Measurements from ENCODE around the gene ADAM33.

The ADAM33 gene

DNA sequence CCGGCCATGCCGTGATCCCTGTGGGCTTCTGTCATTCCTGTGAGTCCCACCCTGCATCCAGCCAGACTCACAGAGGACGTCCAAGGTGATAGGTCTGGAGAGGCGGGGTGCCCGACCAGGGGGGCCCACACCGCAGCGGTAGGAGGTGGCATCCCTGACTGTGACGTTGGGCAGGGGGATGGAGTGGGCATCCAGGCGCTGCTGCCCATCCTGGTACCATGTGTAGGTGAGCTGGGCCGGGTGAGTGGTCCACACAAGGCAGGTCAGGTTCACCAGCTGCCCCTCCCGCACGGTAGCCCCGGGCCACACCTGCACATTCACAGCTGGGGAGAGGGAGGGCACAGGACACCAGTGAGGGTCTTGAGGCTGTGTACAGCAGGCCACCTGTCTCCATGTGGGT, 11.6 kb upstream of the ADAM33 start:
- TF ChIP-seq, protein P1, sequence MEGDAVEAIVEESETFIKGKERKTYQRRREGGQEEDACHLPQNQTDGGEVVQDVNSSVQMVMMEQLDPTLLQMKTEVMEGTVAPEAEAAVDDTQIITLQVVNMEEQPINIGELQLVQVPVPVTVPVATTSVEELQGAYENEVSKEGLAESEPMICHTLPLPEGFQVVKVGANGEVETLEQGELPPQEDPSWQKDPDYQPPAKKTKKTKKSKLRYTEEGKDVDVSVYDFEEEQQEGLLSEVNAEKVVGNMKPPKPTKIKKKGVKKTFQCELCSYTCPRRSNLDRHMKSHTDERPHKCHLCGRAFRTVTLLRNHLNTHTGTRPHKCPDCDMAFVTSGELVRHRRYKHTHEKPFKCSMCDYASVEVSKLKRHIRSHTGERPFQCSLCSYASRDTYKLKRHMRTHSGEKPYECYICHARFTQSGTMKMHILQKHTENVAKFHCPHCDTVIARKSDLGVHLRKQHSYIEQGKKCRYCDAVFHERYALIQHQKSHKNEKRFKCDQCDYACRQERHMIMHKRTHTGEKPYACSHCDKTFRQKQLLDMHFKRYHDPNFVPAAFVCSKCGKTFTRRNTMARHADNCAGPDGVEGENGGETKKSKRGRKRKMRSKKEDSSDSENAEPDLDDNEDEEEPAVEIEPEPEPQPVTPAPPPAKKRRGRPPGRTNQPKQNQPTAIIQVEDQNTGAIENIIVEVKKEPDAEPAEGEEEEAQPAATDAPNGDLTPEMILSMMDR (conservative IDR thresholded peaks at IDR 0.05; ENCODE audit: low read length) = no peak
- no peak for TF ChIP-seq EZH2phosphoT487 (IDR thresholded peaks at IDR 0.05; ENCODE audit: borderline replicate concordance)
- Histone ChIP-seq H3K4me2 (ENCODE audit: low read depth, low read length, poor library complexity, severe bottlenecking) (no peak overlapping the region), H4K20me1 (ENCODE audit: insufficient read depth, low read length, poor library complexity, severe bottlenecking) (no peaks in the 10 kb centered on the region)

DNA sequence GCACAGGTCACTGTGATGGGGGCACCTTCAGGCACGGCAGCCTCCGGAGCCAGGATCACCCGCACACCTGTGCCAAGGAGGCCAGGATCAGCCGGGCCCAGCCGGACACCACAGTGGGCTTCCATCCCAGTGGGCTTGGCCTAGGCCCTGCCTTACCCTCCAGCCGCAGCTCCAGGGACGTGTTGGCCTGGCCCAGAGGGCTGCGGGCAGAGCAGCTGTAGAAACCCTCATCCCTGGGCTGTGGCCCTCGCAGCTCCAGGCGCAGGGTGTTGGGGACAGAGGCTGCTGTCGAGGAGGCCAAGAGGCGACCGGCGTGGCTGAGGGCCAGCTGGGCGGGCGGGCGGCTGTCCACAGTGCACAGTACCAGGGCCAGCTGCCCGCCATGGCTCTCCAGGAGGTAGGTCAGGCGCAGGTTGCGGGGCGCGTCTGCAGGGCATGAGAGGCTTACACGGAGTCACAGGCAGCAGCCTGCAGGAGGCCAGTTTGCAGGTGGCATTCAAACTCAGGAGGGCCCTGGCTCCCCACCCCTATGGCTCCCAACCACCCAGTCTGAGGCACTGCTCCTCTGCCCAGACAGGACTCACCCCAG, 11.0 kb upstream of the ADAM33 start:
- no peaks in the 10 kb centered on the region for H3K36me3 ChIP-seq (ENCODE audit: insufficient read depth, low read length)
- H3K4me3 ChIP-seq (ENCODE audit: low read length, poor library complexity, severe bottlenecking) = no peak overlapping the region
- no peaks in the 10 kb centered on the region for H3K79me2 ChIP-seq (ENCODE audit: insufficient read depth, low read length)
- no peaks in the 10 kb centered on the region for H3K4me1 ChIP-seq (ENCODE audit: insufficient read depth, low read length, poor library complexity, severe bottlenecking)
- H3K9ac ChIP-seq (ENCODE audit: low read depth, low read length, poor library complexity, severe bottlenecking) = no peak overlapping the region
- no peak overlapping the region for H3K4me2 ChIP-seq (ENCODE audit: low read depth, low read length, poor library complexity, severe bottlenecking)
- H4K20me1 ChIP-seq (ENCODE audit: insufficient read depth, low read length, poor library complexity, severe bottlenecking) = no peaks in the 10 kb centered on the region
- no peaks in the 10 kb centered on the region for H3F3A ChIP-seq (ENCODE audit: low read depth)
- H3K9me2 ChIP-seq (replicated peaks; ENCODE audit: low read depth, low read length) = no peaks in the 10 kb centered on the region
- no peaks in the 10 kb centered on the region for H3K27me3 ChIP-seq (ENCODE audit: insufficient read depth, low read length, poor library complexity, severe bottlenecking)
- H2AFZ ChIP-seq (ENCODE audit: low read length) = no peak overlapping the region
- TF ChIP-seq, protein P1 (conservative IDR thresholded peaks at IDR 0.05; ENCODE audit: low read length) = no peak
- no peak for TF ChIP-seq EZH2phosphoT487 (IDR thresholded peaks at IDR 0.05; ENCODE audit: borderline replicate concordance)
- no peaks in the 10 kb centered on the region for H3K9me3 ChIP-seq (ENCODE audit: insufficient read depth, low read depth, low read length)

More for the DNA sequence above, 11.6 kb upstream of the ADAM33 start:
- Histone ChIP-seq H3K4me1 (ENCODE audit: insufficient read depth, low read length, poor library complexity, severe bottlenecking) (no peaks in the 10 kb centered on the region), H3K79me2 (ENCODE audit: insufficient read depth, low read length) (no peaks in the 10 kb centered on the region), H3K36me3 (ENCODE audit: insufficient read depth, low read length) (no peaks in the 10 kb centered on the region), H3F3A (ENCODE audit: low read depth) (no peaks in the 10 kb centered on the region), H3K27me3 (ENCODE audit: insufficient read depth, low read length, poor library complexity, severe bottlenecking) (no peaks in the 10 kb centered on the region), H3K9me3 (ENCODE audit: insufficient read depth, low read depth, low read length) (no peaks in the 10 kb centered on the region), H3K9me2 (replicated peaks; ENCODE audit: low read depth, low read length) (no peaks in the 10 kb centered on the region), H3K4me3 (ENCODE audit: low read length, poor library complexity, severe bottlenecking) (no peak overlapping the region), H3K9ac (ENCODE audit: low read depth, low read length, poor library complexity, severe bottlenecking) (no peak overlapping the region), H2AFZ (ENCODE audit: low read length) (no peak overlapping the region)

DNA sequence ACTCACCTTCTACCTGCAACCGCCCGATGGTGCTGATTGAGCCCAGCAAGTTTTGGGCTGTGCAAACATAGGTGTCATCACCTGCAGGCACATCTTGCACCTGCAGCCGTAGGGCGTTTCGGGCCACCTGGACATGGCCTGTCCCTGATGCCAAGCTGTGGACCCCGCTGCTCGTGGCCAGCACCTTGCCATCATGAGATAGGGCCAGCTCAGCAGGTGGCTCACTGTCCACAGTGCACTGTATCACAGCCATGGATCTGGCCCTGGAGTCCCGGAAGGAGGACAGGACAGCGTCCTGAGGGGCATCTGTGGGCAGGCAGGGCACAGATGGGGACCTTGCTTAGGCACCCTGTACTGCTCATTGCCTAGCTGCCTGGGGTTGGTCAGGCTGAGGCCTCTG, 10.1 kb upstream of the ADAM33 start:
- Histone ChIP-seq H3K4me2 (ENCODE audit: low read depth, low read length, poor library complexity, severe bottlenecking) (no peak overlapping the region), H3K9me3 (ENCODE audit: insufficient read depth, low read depth, low read length) (no peaks in the 10 kb centered on the region), H3F3A (ENCODE audit: low read depth) (no peaks in the 10 kb centered on the region), H3K9me2 (replicated peaks; ENCODE audit: low read depth, low read length) (no peaks in the 10 kb centered on the region), H3K79me2 (ENCODE audit: insufficient read depth, low read length) (no peaks in the 10 kb centered on the region), H2AFZ (ENCODE audit: low read length) (no peak overlapping the region), H3K27me3 (ENCODE audit: insufficient read depth, low read length, poor library complexity, severe bottlenecking) (no peaks in the 10 kb centered on the region), H3K9ac (ENCODE audit: low read depth, low read length, poor library complexity, severe bottlenecking) (no peak overlapping the region), H3K4me1 (ENCODE audit: insufficient read depth, low read length, poor library complexity, severe bottlenecking) (no peaks in the 10 kb centered on the region), H3K36me3 (ENCODE audit: insufficient read depth, low read length) (no peaks in the 10 kb centered on the region), H3K4me3 (ENCODE audit: low read length, poor library complexity, severe bottlenecking) (no peak overlapping the region), H4K20me1 (ENCODE audit: insufficient read depth, low read length, poor library complexity, severe bottlenecking) (no peaks in the 10 kb centered on the region)
- TF ChIP-seq, protein P1 (conservative IDR thresholded peaks at IDR 0.05; ENCODE audit: low read length) = no peak
- no peak for TF ChIP-seq EZH2phosphoT487 (IDR thresholded peaks at IDR 0.05; ENCODE audit: borderline replicate concordance)
